Liver (tissue), 9 donors: ENCODE data around the gene TSPAN15. TPM values are rescaled to one million over a fixed set of nuclear protein-coding genes. Genes with fewer than 3 reads are reported as not detected.

Experiments used
- DNase-seq: peaks from one replicate; pipeline ENCODE4 v3.0.0-alpha.2; 2017; ENCODE audit warnings: low spot score
- H3K27ac ChIP-seq, 2 donors: one replicate each; pipeline ENCODE4 v1.7.0; 2013; ENCODE audit warnings: inconsistent platforms in 2 of 2, low read length in 2 of 2, control low read depth in 1 of 2, low read depth in 1 of 2, mild to moderate bottlenecking in 1 of 2
- H3K27me3 ChIP-seq, 4 donors: one replicate each; pipeline versions ENCODE4 v1.6.1 to v1.7.0; 2013; ENCODE audit warnings: low read length in 3 of 4, inconsistent platforms in 1 of 4, mild to moderate bottlenecking in 1 of 4, moderate library complexity in 1 of 4; ENCODE audit not compliant: control insufficient read depth in 4 of 4, insufficient read depth in 4 of 4
- H3K36me3 ChIP-seq, 4 donors: one replicate each; pipeline versions ENCODE4 v1.6.1 to v1.7.0; 2013; ENCODE audit warnings: low read length in 3 of 4, mild to moderate bottlenecking in 3 of 4, low read depth in 1 of 4, moderate library complexity in 1 of 4; ENCODE audit not compliant: control insufficient read depth in 4 of 4, insufficient read depth in 3 of 4
- H3K4me1 ChIP-seq, 4 donors: one replicate each; pipeline versions ENCODE4 v1.6.1 to v1.7.0; 2013; ENCODE audit warnings: low read length in 3 of 4, mild to moderate bottlenecking in 3 of 4, moderate library complexity in 1 of 4; ENCODE audit not compliant: control insufficient read depth in 4 of 4, insufficient read depth in 4 of 4
- H3K4me3 ChIP-seq, 3 donors: one replicate each; pipeline versions ENCODE4 v1.6.1 to v1.7.0; 2013; ENCODE audit warnings: low read length in 3 of 3, control low read depth in 1 of 3, low read depth in 1 of 3, mild to moderate bottlenecking in 1 of 3
- H3K9ac ChIP-seq, 2 donors: one replicate each; pipeline ENCODE4 v1.7.0; 2013; ENCODE audit warnings: low read length in 2 of 2, mild to moderate bottlenecking in 2 of 2, moderate library complexity in 2 of 2, control low read depth in 1 of 2, low read depth in 1 of 2
- H3K9me3 ChIP-seq, 4 donors: one replicate each; pipeline versions ENCODE4 v1.6.1 to v1.7.0; 2013; ENCODE audit warnings: low read length in 3 of 4; ENCODE audit not compliant: control insufficient read depth in 4 of 4
- EGR1 ChIP-seq, 2 donors: IDR thresholded peaks; 2 replicates each; pipeline ENCODE4 v1.6.1; 2016 to 2018; ENCODE audit warnings: antibody characterized with exemption in 2 of 2, low read depth in 2 of 2
- FOXA1 ChIP-seq: IDR thresholded peaks from 2 replicates; pipeline ENCODE4 v1.6.1; 2016; ENCODE audit warnings: antibody characterized with exemption
- HNF4A ChIP-seq, 2 donors: conservative IDR thresholded peaks; 2 replicates each; pipeline ENCODE4 v1.6.1; 2016; ENCODE audit warnings: antibody characterized with exemption in 2 of 2, mild to moderate bottlenecking in 2 of 2
- HNF4G ChIP-seq: IDR thresholded peaks from 2 replicates; pipeline ENCODE4 v1.6.1; 2016; ENCODE audit warnings: antibody characterized with exemption
- JUND ChIP-seq, 2 donors: IDR thresholded peaks; 2 replicates each; pipeline ENCODE4 v1.6.1; 2016; ENCODE audit warnings: antibody characterized with exemption in 2 of 2
- NR2F2 ChIP-seq: IDR thresholded peaks from 2 replicates; pipeline ENCODE4 v1.6.1; 2016; ENCODE audit warnings: antibody characterized with exemption
- RAD21 ChIP-seq, 2 donors: IDR thresholded peaks; 2 replicates each; pipeline ENCODE4 v1.6.1; 2016; ENCODE audit warnings: antibody characterized with exemption in 2 of 2, mild to moderate bottlenecking in 2 of 2
- REST ChIP-seq: IDR thresholded peaks from 2 replicates; pipeline ENCODE4 v1.6.1; 2016; ENCODE audit warnings: antibody characterized with exemption, mild to moderate bottlenecking
- RXRA ChIP-seq, 2 donors: IDR thresholded peaks; 2 replicates each; pipeline ENCODE4 v1.6.1; 2017 to 2018; ENCODE audit warnings: antibody characterized with exemption in 2 of 2, mild to moderate bottlenecking in 1 of 2
- SP1 ChIP-seq: IDR thresholded peaks from 2 replicates; pipeline ENCODE4 v1.6.1; 2018; ENCODE audit warnings: antibody characterized with exemption, mild to moderate bottlenecking
- TAF1 ChIP-seq: conservative IDR thresholded peaks from 2 replicates; pipeline ENCODE4 v1.6.1; 2016; ENCODE audit warnings: antibody characterized with exemption, mild to moderate bottlenecking
- YY1 ChIP-seq: IDR thresholded peaks from 2 replicates; pipeline ENCODE4 v1.6.1; 2016; ENCODE audit warnings: antibody characterized with exemption, mild to moderate bottlenecking
- WGBS: extraction: QIAGEN DNeasy Blood & Tissue Kit; methylation state at CpG from one replicate; pipeline ENCODE4 v1.1.7; 2013; 5-methylcytosine and 5-hydroxymethylcytosine counted together
- polyA plus RNA-seq, 2 donors: library from polyadenylated mRNA; stranded (reverse) in 1 of 2; unstranded in 1 of 2; fragments of 200-250 nt in 1 of 2; fragments of >200 nt in 1 of 2; fragmentation: Nextera tagmentation in 1 of 2; extraction: Ambion mirVana in 1 of 2; gene quantifications; one replicate each; pipeline versions ENCODE4 v1.2.1 to v1.2.3, GENCODE V29; 2013 to 2015
- total RNA-seq, 2 donors: library from RNA; depleted of rRNA; stranded (reverse); fragments of >200 nt; gene quantifications; one replicate each; pipeline ENCODE4 v1.2.3, GENCODE V29; 2014
- TF ChIP-seq, protein P1 (sequence below): IDR thresholded peaks from 2 replicates; pipeline ENCODE4 v1.6.1; 2016; ENCODE audit warnings: antibody characterized with exemption
- TF ChIP-seq, protein P2 (sequence below): IDR thresholded peaks from 2 replicates; pipeline ENCODE4 v1.6.1; 2016; ENCODE audit warnings: antibody characterized with exemption
- TF ChIP-seq, protein P3 (sequence below): IDR thresholded peaks from 2 replicates; pipeline ENCODE4 v1.6.1; 2016; ENCODE audit warnings: antibody characterized with exemption
- donor health status: healthy.
- donor health status: healthy.
- donor health status: healthy.
- donor health status: healthy.
- donor health status: healthy.

Gene TSPAN15
- total and polyA plus RNA-seq, 4 donors: 2.0 to 4.3 (median 3.3) TPM

DNA sequence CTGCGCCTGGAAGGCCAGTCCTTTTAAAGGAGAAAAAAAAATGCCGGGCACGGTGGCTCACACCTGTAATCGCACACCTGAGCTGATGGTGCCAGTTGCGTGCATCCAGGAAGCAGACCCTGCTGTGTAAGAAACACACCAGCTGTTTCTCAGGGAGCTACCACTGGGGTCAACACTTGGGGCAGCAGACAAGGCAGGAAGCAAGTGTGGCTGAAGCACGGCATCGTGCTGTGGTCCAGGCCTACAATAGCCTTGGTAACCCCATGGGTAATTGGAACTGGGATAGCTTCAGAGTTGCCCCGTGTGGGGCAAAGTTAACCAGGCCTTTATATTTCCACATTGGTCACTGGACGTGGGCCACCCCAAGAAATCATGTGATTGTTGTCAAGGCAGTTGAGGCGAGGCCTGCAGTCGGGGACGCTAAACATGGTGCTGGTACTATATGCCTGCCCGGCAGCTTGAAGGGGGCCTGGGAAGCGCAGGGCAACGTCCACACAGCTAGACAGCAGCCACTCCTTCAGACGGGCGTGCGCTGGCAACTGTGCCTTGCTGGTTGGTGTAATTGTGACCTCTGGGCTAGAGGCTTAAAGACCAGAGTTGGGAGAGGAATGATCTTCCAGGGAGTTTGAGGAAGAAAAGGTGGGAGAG is 32.0 kb upstream of the TSPAN15 start:
- Histone ChIP-seq H3K9me3 (no peaks in the 10 kb centered on the region), H3K4me1 (no peaks in the 10 kb centered on the region), H3K4me3 (no peak overlapping the region), H3K9ac (no peak overlapping the region), H3K27me3 (no peaks in the 10 kb centered on the region), H3K27ac (no peak overlapping the region), H3K36me3 (no peaks in the 10 kb centered on the region)
- TF ChIP-seq, protein P1, sequence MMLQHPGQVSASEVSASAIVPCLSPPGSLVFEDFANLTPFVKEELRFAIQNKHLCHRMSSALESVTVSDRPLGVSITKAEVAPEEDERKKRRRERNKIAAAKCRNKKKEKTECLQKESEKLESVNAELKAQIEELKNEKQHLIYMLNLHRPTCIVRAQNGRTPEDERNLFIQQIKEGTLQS: no peak
- TF ChIP-seq, protein P2, sequence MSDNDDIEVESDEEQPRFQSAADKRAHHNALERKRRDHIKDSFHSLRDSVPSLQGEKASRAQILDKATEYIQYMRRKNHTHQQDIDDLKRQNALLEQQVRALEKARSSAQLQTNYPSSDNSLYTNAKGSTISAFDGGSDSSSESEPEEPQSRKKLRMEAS: no peak
- TF ChIP-seq HNF4G: no peak
- TF ChIP-seq REST: no peak
- no peak for TF ChIP-seq FOXA1
- no peak for TF ChIP-seq TAF1
- TF ChIP-seq EGR1 (IDR thresholded peaks at IDR 0.05; ENCODE audit: low read depth in 2 of 2): no peak
- TF ChIP-seq, protein P3, sequence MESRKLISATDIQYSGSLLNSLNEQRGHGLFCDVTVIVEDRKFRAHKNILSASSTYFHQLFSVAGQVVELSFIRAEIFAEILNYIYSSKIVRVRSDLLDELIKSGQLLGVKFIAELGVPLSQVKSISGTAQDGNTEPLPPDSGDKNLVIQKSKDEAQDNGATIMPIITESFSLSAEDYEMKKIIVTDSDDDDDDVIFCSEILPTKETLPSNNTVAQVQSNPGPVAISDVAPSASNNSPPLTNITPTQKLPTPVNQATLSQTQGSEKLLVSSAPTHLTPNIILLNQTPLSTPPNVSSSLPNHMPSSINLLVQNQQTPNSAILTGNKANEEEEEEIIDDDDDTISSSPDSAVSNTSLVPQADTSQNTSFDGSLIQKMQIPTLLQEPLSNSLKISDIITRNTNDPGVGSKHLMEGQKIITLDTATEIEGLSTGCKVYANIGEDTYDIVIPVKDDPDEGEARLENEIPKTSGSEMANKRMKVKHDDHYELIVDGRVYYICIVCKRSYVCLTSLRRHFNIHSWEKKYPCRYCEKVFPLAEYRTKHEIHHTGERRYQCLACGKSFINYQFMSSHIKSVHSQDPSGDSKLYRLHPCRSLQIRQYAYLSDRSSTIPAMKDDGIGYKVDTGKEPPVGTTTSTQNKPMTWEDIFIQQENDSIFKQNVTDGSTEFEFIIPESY: no peak
- no peak for TF ChIP-seq NR2F2
- TF ChIP-seq HNF4A (conservative IDR thresholded peaks at IDR 0.05): no peak
- no peak for TF ChIP-seq RXRA (IDR thresholded peaks at IDR 0.05)
- no peak for TF ChIP-seq YY1
- TF ChIP-seq RAD21 (IDR thresholded peaks at IDR 0.05): no peak
- TF ChIP-seq JUND (IDR thresholded peaks at IDR 0.05): no peak
- TF ChIP-seq SP1: no peak
- WGBS: 93% methylated on average over 18 of the region's 18 CpGs
- no peak for DNase-seq

GRCh38 chr10:69419744-69420126 is 31.5 kb upstream of the TSPAN15 start:
- Histone ChIP-seq H3K27ac (no peak overlapping the region), H3K9me3 (no peaks in the 10 kb centered on the region), H3K4me3 (no peak overlapping the region), H3K9ac (no peak overlapping the region), H3K36me3 (no peaks in the 10 kb centered on the region), H3K4me1 (no peaks in the 10 kb centered on the region), H3K27me3 (no peaks in the 10 kb centered on the region)
- WGBS: 93% methylated on average over 11 of the region's 11 CpGs
- DNase-seq: no peak
- TF ChIP-seq REST (no peak), RXRA (IDR thresholded peaks at IDR 0.05) (no peak)
